Gastroesophageal sphincter (tissue), 3 donors: ENCODE results near the gene SYNGAP1.

Experiments
- EP300 ChIP-seq: sonication (generic); formaldehyde crosslinking; IDR thresholded peaks from one replicate; pipeline ENCODE4 v1.6.1; 2017; ENCODE audit warnings: antibody characterized with exemption, mild to moderate bottlenecking
- POLR2AphosphoS5 ChIP-seq: sonication (generic); formaldehyde crosslinking; IDR thresholded peaks from one replicate; pipeline ENCODE4 v1.6.1; 2017; ENCODE audit warnings: antibody characterized with exemption
- TF ChIP-seq, protein P1 (sequence below), 4 experiments: fragments of 200-600 bp in 2 of 4; fragments of 450-650 bp in 2 of 4; sonication (generic) in 1 of 4; IDR thresholded peaks; one replicate each; pipeline ENCODE4 v1.5.1; 2017 to 2019; ENCODE audit warnings: antibody characterized with exemption in 4 of 4, mild to moderate bottlenecking in 2 of 4, moderate library complexity in 2 of 4

GRCh38 chr6:33488339-33488738 is 68.5 kb downstream of the SYNGAP1 start:
- TF ChIP-seq POLR2AphosphoS5 (no peak), EP300 (no peak)
- TF ChIP-seq, protein P1, sequence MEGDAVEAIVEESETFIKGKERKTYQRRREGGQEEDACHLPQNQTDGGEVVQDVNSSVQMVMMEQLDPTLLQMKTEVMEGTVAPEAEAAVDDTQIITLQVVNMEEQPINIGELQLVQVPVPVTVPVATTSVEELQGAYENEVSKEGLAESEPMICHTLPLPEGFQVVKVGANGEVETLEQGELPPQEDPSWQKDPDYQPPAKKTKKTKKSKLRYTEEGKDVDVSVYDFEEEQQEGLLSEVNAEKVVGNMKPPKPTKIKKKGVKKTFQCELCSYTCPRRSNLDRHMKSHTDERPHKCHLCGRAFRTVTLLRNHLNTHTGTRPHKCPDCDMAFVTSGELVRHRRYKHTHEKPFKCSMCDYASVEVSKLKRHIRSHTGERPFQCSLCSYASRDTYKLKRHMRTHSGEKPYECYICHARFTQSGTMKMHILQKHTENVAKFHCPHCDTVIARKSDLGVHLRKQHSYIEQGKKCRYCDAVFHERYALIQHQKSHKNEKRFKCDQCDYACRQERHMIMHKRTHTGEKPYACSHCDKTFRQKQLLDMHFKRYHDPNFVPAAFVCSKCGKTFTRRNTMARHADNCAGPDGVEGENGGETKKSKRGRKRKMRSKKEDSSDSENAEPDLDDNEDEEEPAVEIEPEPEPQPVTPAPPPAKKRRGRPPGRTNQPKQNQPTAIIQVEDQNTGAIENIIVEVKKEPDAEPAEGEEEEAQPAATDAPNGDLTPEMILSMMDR (IDR thresholded peaks at IDR 0.05), result no peak
